Loucy (cell line): ENCODE data around the gene GPSM3.

ENCODE experiments used
- H2AFZ ChIP-seq: fragments of 200-600 bp; sonication (generic); 2 replicates; pipeline ENCODE4 v1.6.0; 2016; ENCODE audit warnings: antibody characterized with exemption, mild to moderate bottlenecking, low read length, moderate library complexity
- H3F3A ChIP-seq: fragments of 200-600 bp; 2 replicates; pipeline ENCODE4 v1.6.0; 2016; ENCODE audit warnings: antibody characterized with exemption, low read depth, mild to moderate bottlenecking
- H3K27me3 ChIP-seq: fragments of 200-600 bp; sonication (generic); 2 replicates; pipeline ENCODE4 v1.6.1; 2014; ENCODE audit warnings: low read length, mild to moderate bottlenecking; ENCODE audit not compliant: insufficient read depth, poor library complexity, severe bottlenecking
- H3K36me3 ChIP-seq: fragments of 200-600 bp; sonication (generic); 2 replicates; pipeline ENCODE4 v1.6.1; 2016; ENCODE audit warnings: low read length; ENCODE audit not compliant: insufficient read depth
- H3K4me1 ChIP-seq: fragments of 200-600 bp; sonication (generic); 2 replicates; pipeline ENCODE4 v1.5.1; 2014; ENCODE audit warnings: low read length, mild to moderate bottlenecking; ENCODE audit not compliant: insufficient read depth, poor library complexity, severe bottlenecking
- H3K4me2 ChIP-seq: fragments of 200-600 bp; sonication (generic); 2 replicates; pipeline ENCODE4 v1.6.0; 2014; ENCODE audit warnings: antibody characterized with exemption, low read length, low read depth, mild to moderate bottlenecking; ENCODE audit not compliant: poor library complexity, severe bottlenecking
- H3K4me3 ChIP-seq: fragments of 200-600 bp; sonication (generic); 2 replicates; pipeline ENCODE4 v1.5.1; 2014; ENCODE audit warnings: low read length, mild to moderate bottlenecking, mixed read lengths; ENCODE audit not compliant: poor library complexity, severe bottlenecking
- H3K79me2 ChIP-seq: fragments of 200-600 bp; sonication (generic); 2 replicates; pipeline ENCODE4 v1.6.1; 2014; ENCODE audit warnings: low read length; ENCODE audit not compliant: insufficient read depth
- H3K9ac ChIP-seq: fragments of 200-600 bp; sonication (generic); 2 replicates; pipeline ENCODE4 v1.6.0; 2014; ENCODE audit warnings: mild to moderate bottlenecking, low read depth, low read length, moderate library complexity; ENCODE audit not compliant: poor library complexity, severe bottlenecking
- H3K9me2 ChIP-seq: fragments of 200-600 bp; sonication (generic); replicated peaks from 2 replicates; pipeline ENCODE4 v1.6.1; 2016; ENCODE audit warnings: low read depth, low read length, mixed read lengths
- H3K9me3 ChIP-seq: fragments of 200-600 bp; sonication (generic); 2 replicates; pipeline ENCODE4 v1.6.1; 2014; ENCODE audit warnings: mild to moderate bottlenecking, antibody characterized with exemption, low read length, low read depth; ENCODE audit not compliant: insufficient read depth
- H4K20me1 ChIP-seq: fragments of 200-600 bp; sonication (generic); 2 replicates; pipeline ENCODE4 v1.6.0; 2014; ENCODE audit warnings: antibody characterized with exemption, low read length, mild to moderate bottlenecking; ENCODE audit not compliant: insufficient read depth, poor library complexity, severe bottlenecking
- EZH2phosphoT487 ChIP-seq: fragments of 200-600 bp; IDR thresholded peaks from 2 replicates; pipeline ENCODE4 v1.6.1; 2018; ENCODE audit warnings: antibody characterized with exemption, mild to moderate bottlenecking, moderate library complexity, borderline replicate concordance
- TF ChIP-seq, protein P1 (sequence below): fragments of 200-600 bp; sonication (generic); conservative IDR thresholded peaks from 2 replicates; pipeline ENCODE4 v1.5.1; 2014; ENCODE audit warnings: mild to moderate bottlenecking, antibody characterized with exemption, low read length

The GPSM3 gene

DNA sequence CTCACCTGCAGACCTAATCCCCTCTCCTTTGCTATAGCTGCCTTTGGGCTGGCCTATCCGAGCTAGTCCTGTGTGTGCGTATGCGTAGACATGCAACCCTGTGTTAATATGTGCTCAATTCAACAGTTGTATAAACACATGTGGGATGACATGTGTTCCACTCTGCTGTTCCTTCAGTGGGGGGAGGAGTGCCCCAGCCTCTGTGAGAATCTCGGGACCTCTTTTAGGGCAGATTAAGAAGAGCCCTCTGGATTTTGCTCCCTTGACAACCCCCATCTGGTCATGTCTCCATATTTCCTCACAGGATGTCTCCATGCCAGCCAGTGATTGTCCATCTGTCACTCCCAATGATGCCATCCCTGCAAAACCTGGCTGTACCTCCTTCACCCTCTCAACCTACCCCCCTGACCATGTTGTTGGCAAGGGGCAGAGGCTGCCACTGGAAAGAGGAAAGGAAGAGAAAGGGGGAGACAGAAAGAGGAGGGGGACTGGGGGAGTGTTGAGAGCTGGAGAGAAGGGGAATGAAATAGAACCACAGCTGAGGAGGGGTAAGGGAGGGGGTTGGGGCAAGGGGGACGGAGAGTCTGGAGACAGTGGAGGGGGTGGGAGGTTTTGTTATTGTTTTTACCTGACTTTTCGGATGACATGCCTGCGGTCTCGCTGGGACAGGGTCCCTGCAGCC lies 41.1 kb downstream of the GPSM3 start:
- Histone ChIP-seq H3K4me3 (no peak overlapping the region), H2AFZ (no peak overlapping the region), H3F3A (no peaks in the 10 kb centered on the region), H3K9me3 (no peaks in the 10 kb centered on the region), H3K27me3 (no peaks in the 10 kb centered on the region), H4K20me1 (no peaks in the 10 kb centered on the region), H3K4me2 (no peak overlapping the region), H3K9ac (peak overlapping the region; percentile 9), H3K4me1 (peaks cover 21% of the 10 kb centered on the region), H3K36me3 (no peaks in the 10 kb centered on the region), H3K79me2 (peaks cover 15% of the 10 kb centered on the region), H3K9me2 (no peaks in the 10 kb centered on the region)
- TF ChIP-seq, protein P1, sequence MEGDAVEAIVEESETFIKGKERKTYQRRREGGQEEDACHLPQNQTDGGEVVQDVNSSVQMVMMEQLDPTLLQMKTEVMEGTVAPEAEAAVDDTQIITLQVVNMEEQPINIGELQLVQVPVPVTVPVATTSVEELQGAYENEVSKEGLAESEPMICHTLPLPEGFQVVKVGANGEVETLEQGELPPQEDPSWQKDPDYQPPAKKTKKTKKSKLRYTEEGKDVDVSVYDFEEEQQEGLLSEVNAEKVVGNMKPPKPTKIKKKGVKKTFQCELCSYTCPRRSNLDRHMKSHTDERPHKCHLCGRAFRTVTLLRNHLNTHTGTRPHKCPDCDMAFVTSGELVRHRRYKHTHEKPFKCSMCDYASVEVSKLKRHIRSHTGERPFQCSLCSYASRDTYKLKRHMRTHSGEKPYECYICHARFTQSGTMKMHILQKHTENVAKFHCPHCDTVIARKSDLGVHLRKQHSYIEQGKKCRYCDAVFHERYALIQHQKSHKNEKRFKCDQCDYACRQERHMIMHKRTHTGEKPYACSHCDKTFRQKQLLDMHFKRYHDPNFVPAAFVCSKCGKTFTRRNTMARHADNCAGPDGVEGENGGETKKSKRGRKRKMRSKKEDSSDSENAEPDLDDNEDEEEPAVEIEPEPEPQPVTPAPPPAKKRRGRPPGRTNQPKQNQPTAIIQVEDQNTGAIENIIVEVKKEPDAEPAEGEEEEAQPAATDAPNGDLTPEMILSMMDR = no peak

GRCh38 chr6:32149932-32150870 lies 42.2 kb downstream of the GPSM3 start:
- H3K4me2 ChIP-seq = no peak overlapping the region
- H4K20me1 ChIP-seq = no peaks in the 10 kb centered on the region
- peaks cover 13% of the 10 kb centered on the region for H3K4me1 ChIP-seq
- peaks cover 6% of the 10 kb centered on the region for H3K79me2 ChIP-seq
- no peak overlapping the region for H3K9ac ChIP-seq
- no peaks in the 10 kb centered on the region for H3K27me3 ChIP-seq
- TF ChIP-seq, protein P1 = no peak
- no peak overlapping the region for H3K4me3 ChIP-seq
- H2AFZ ChIP-seq = no peak overlapping the region
- H3K9me3 ChIP-seq = no peaks in the 10 kb centered on the region
- H3K9me2 ChIP-seq = no peaks in the 10 kb centered on the region
- H3K36me3 ChIP-seq = no peaks in the 10 kb centered on the region
- H3F3A ChIP-seq = no peaks in the 10 kb centered on the region

- TF ChIP-seq, protein P1 = no peak
- TF ChIP-seq EZH2phosphoT487 = no peak
- Histone ChIP-seq H3F3A (no peaks in the 10 kb centered on the region), H3K36me3 (no peaks in the 10 kb centered on the region), H3K4me1 (peaks cover 8% of the 10 kb centered on the region), H3K9me3 (no peaks in the 10 kb centered on the region), H3K27me3 (no peaks in the 10 kb centered on the region), H4K20me1 (no peaks in the 10 kb centered on the region), H3K79me2 (no peaks in the 10 kb centered on the region), H3K4me2 (no peak overlapping the region), H2AFZ (no peak overlapping the region), H3K9ac (no peak overlapping the region), H3K4me3 (no peak overlapping the region), H3K9me2 (no peaks in the 10 kb centered on the region)
These were observed 43.2 kb downstream of the GPSM3 start for GRCh38 chr6:32149092-32149755.
